ENCODE measurements around the gene PACRG.

DNA sequence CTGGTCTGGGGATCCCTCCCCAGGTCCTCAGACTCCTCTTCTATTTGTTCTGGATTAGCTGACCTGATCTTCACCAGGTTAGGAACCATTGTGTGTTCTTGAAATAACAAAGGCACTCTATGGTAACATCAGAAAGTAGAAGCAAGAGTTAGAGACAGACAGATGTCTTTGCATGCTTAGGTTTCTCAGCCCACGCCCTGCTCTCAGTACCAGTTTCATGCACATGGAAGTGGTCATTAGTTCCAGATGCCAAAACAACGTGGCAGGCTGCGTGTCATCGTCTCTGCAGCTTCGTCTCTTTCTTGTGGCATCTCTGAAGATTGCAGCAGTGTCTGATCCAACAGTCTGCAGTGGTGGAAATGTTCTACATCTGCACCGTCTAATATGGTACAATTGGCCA, 89.4 kb downstream of the PACRG start:
- TF ChIP-seq, protein P1, sequence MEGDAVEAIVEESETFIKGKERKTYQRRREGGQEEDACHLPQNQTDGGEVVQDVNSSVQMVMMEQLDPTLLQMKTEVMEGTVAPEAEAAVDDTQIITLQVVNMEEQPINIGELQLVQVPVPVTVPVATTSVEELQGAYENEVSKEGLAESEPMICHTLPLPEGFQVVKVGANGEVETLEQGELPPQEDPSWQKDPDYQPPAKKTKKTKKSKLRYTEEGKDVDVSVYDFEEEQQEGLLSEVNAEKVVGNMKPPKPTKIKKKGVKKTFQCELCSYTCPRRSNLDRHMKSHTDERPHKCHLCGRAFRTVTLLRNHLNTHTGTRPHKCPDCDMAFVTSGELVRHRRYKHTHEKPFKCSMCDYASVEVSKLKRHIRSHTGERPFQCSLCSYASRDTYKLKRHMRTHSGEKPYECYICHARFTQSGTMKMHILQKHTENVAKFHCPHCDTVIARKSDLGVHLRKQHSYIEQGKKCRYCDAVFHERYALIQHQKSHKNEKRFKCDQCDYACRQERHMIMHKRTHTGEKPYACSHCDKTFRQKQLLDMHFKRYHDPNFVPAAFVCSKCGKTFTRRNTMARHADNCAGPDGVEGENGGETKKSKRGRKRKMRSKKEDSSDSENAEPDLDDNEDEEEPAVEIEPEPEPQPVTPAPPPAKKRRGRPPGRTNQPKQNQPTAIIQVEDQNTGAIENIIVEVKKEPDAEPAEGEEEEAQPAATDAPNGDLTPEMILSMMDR (IDR thresholded peaks at IDR 0.05; ENCODE audit: control extremely low read depth in 1 of 3, insufficient read depth in 1 of 3, low read depth in 1 of 3, low read length in 3 of 3) = no peak
- no peak for TF ChIP-seq EZH2 (IDR thresholded peaks at IDR 0.05; ENCODE audit: low read depth, low read length, severe bottlenecking)
- no peak for TF ChIP-seq EP300 (IDR thresholded peaks at IDR 0.05; ENCODE audit: borderline replicate concordance in 1 of 2, low read depth in 2 of 2, low read length in 2 of 2)
- TF ChIP-seq HDAC2 (IDR thresholded peaks at IDR 0.05; ENCODE audit: borderline replicate concordance in 1 of 2, low read depth in 2 of 2, low read length in 2 of 2) = no peak
- TF ChIP-seq POLR2A (IDR thresholded peaks at IDR 0.05; ENCODE audit: control extremely low read depth in 1 of 2, low read depth in 2 of 2, low read length in 2 of 2) = no peak
- no peak for TF ChIP-seq BRCA1 (IDR thresholded peaks at IDR 0.05; ENCODE audit: low read depth, low read length)
- TF ChIP-seq, protein P2, sequence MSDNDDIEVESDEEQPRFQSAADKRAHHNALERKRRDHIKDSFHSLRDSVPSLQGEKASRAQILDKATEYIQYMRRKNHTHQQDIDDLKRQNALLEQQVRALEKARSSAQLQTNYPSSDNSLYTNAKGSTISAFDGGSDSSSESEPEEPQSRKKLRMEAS (IDR thresholded peaks at IDR 0.05) = no peak
- no peak for TF ChIP-seq EGR1 (IDR thresholded peaks at IDR 0.05; ENCODE audit: borderline replicate concordance, low read depth, low read length)
- TF ChIP-seq FOSL1 (IDR thresholded peaks at IDR 0.05; ENCODE audit: insufficient read depth, low read depth, low read length) = no peak
- no peak for TF ChIP-seq RAD21 (IDR thresholded peaks at IDR 0.05 in 1 of 2, conservative IDR thresholded peaks at IDR 0.05 in 1 of 2; ENCODE audit: low read depth in 2 of 2, low read length in 2 of 2)
- TF ChIP-seq YY1 (IDR thresholded peaks at IDR 0.05; ENCODE audit: low read depth, low read length) = no peak
- no peak for TF ChIP-seq POLR2AphosphoS5 (IDR thresholded peaks at IDR 0.05; ENCODE audit: low read depth, low read length)
- TF ChIP-seq BCL11A (IDR thresholded peaks at IDR 0.05; ENCODE audit: low read depth in 2 of 2, low read length in 2 of 2) = no peak
- no peak for TF ChIP-seq TEAD4 (IDR thresholded peaks at IDR 0.05; ENCODE audit: low read depth, low read length)
